Ishikawa (cell line): Measurements from ENCODE around the gene PPP1R27.

Source experiments
- CEBPB ChIP-seq: IDR thresholded peaks from 2 replicates; pipeline ENCODE4 v1.6.1; 2012
- CREB1 ChIP-seq: IDR thresholded peaks from 2 replicates; pipeline ENCODE4 v1.6.1; 2012; ENCODE audit warnings: low read depth
- EGR1 ChIP-seq: IDR thresholded peaks from 2 replicates; pipeline ENCODE4 v1.6.1; 2012
- EP300 ChIP-seq: IDR thresholded peaks from 2 replicates; pipeline ENCODE4 v1.6.1; 2012; ENCODE audit warnings: borderline replicate concordance
- FOXM1 ChIP-seq: IDR thresholded peaks from 2 replicates; pipeline ENCODE4 v1.6.1; 2012; ENCODE audit warnings: low read depth, borderline replicate concordance
- MAX ChIP-seq: IDR thresholded peaks from 2 replicates; pipeline ENCODE4 v1.6.1; 2012
- NFIC ChIP-seq: IDR thresholded peaks from 2 replicates; pipeline ENCODE4 v1.6.1; 2012
- RAD21 ChIP-seq: IDR thresholded peaks from 2 replicates; pipeline ENCODE4 v1.6.1; 2012; ENCODE audit warnings: low read depth
- REST ChIP-seq: IDR thresholded peaks from 2 replicates; pipeline ENCODE4 v1.6.1; 2012; ENCODE audit warnings: low read depth, mild to moderate bottlenecking
- TAF1 ChIP-seq: IDR thresholded peaks from 2 replicates; pipeline ENCODE4 v1.6.1; 2012; ENCODE audit warnings: low read depth, mild to moderate bottlenecking
- TCF12 ChIP-seq: IDR thresholded peaks from 2 replicates; pipeline ENCODE4 v1.6.1; 2012; ENCODE audit warnings: low read depth
- TEAD4 ChIP-seq: IDR thresholded peaks from 2 replicates; pipeline ENCODE4 v1.6.1; 2012
- USF1 ChIP-seq: IDR thresholded peaks from 2 replicates; pipeline ENCODE4 v1.6.1; 2012
- YY1 ChIP-seq: IDR thresholded peaks from 2 replicates; pipeline ENCODE4 v1.6.1; 2012; ENCODE audit warnings: low read depth
- ZBTB7A ChIP-seq: IDR thresholded peaks from 2 replicates; pipeline ENCODE4 v1.6.1; 2012; ENCODE audit warnings: low read depth

The PPP1R27 gene

GRCh38 chr17:81858170-81858966 lies 23.5 kb upstream of the PPP1R27 start:
- TF ChIP-seq MAX (no peak), USF1 (no peak), TEAD4 (no peak), NFIC (no peak), TCF12 (no peak), RAD21 (no peak), CEBPB (no peak), EP300 (no peak), CREB1 (no peak), FOXM1 (no peak), EGR1 (no peak), TAF1 (no peak), ZBTB7A (no peak), REST (no peak), YY1 (no peak)

- TF ChIP-seq EP300 = no peak
- TF ChIP-seq YY1 = no peak
Measured at GRCh38 chr17:81854974-81855774, 20.3 kb upstream of the PPP1R27 start.

- no peak for TF ChIP-seq CEBPB
- no peak for TF ChIP-seq REST
- no peak for TF ChIP-seq TCF12
- no peak for TF ChIP-seq CREB1
- TF ChIP-seq MAX = no peak
- no peak for TF ChIP-seq FOXM1
- TF ChIP-seq USF1 = no peak
- TF ChIP-seq TEAD4 = no peak
- no peak for TF ChIP-seq NFIC
Measured at GRCh38 chr17:81852237-81852636, 17.4 kb upstream of the PPP1R27 start.

GRCh38 chr17:81851423-81851822 lies 16.6 kb upstream of the PPP1R27 start:
- no peak for TF ChIP-seq TEAD4
- TF ChIP-seq USF1 = no peak
- no peak for TF ChIP-seq EP300
- no peak for TF ChIP-seq NFIC

- TF ChIP-seq EP300 (no peak), USF1 (no peak), RAD21 (no peak), CEBPB (no peak), MAX (no peak), ZBTB7A (no peak), NFIC (no peak), EGR1 (no peak), TCF12 (no peak), CREB1 (no peak), REST (no peak), YY1 (no peak), TAF1 (no peak)
Measured at GRCh38 chr17:81849457-81849856, 14.6 kb upstream of the PPP1R27 start.
